Activated CD4-positive, alpha-beta T cell treated with anti-CD3 and anti-CD28 coated beads, Interleukin-2, amount 50 U/mL, for 48 hours (primary cell): ENCODE results near the gene PLXNB2.
"Not testable (repeated sequence)": the region's sequence is repeated elsewhere in the genome, so short reads cannot be mapped to it uniquely, and the experiment has no call there.

Experiments
- DNase-seq, 2 experiments: peaks; one replicate each; pipeline ENCODE4 v3.0.0-alpha.2; 2020

PLXNB2 gene

GRCh38 chr22:50325444-50326224 is 18.2 kb upstream of the PLXNB2 start:
- DNase-seq = no peak

- no peak for DNase-seq
Measured at GRCh38 chr22:50323900-50324299, 16.5 kb upstream of the PLXNB2 start.

DNA sequence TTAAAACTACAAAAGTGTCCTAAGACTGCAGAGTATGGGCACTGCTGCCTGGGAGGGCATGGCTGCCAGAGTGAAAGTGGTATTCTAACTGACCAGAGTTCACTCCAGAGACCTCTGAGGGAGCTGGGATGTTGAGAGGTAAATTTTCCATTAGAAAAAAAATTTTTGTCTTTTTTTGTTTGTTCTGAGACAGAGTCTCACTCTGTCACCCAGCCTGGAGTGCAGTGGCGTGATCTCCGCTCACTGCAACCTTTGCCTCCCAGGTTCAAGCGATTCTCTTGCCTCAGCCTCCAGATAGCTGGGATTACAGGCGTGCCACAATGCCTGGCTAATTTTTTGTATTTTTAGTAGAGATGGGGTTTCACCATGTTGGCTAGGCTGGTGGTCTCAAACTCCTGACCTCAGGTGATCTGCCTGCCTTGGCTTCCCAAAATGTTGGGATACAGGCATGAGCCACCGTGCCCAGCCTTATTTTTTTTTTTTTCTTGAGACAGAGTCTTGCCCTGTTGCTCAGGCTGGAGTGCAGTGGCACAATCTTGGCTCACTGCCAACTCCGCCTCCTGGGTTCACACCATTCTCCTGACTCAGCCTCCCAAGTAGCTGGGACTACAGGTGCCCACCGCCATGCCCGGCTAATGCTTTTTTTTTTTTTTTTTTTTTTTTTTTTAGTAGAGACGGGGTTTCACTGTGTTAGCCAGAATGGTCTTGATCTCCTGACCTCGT is 15.1 kb upstream of the PLXNB2 start:
- not testable (repeated sequence) for DNase-seq

- DNase-seq = no peak
Measured at GRCh38 chr22:50320671-50321325, 13.4 kb upstream of the PLXNB2 start.

- no peak for DNase-seq
Measured at GRCh38 chr22:50320116-50320515, 12.7 kb upstream of the PLXNB2 start.

GRCh38 chr22:50319503-50319951 is 12.1 kb upstream of the PLXNB2 start:
- no peak for DNase-seq

DNA sequence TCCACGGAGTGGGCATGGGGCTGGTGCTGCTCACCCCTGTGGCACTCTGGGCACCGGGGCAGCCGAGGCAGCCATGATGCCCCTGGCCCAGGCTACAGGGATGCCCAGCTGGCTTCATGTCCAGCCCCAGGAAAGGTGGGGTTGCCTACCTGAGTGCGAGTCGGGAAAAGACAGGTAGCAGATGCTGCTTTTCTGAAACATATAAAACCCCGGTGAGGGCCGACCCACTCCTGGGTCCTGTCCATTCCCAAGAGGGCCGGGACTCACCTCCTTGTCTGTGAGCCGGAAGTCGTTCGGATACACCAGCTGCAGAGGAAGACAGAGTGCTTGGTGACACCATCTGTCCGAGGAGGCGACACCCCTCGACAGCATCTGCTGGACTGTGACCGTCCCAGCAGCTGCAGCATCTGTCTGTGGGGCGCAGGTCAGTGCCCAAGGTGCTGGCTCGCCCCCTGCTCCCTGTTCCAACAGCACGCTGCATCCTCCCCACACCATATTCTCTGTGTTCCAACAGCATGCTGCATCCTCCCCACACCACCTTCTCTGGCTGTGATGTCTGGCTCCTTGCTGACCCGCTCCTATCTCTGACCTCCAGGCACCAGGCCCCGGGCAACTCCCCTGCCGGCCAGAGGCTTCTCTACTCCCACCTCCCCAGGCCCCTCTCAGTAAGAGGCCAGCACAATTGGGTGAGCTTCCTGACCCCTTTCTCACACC is 11.4 kb upstream of the PLXNB2 start:
- DNase-seq = no peak

DNA sequence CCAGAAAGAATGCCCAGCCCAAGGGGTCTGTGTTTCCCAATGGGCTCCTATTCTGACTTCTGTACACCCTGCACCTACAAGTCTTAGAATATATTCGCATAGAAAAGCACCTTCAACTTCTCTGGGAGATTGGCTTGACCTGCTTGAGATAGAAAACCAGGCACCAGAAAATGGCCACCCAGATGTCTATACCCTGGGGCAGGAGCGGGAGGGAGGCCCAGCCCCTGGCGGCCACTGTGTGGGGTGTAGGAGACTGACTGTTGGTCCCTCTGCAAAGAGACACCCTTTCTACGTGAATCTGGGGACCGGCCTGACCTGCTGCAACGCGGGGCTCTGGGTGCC is 10.9 kb upstream of the PLXNB2 start:
- DNase-seq = no peak

DNA sequence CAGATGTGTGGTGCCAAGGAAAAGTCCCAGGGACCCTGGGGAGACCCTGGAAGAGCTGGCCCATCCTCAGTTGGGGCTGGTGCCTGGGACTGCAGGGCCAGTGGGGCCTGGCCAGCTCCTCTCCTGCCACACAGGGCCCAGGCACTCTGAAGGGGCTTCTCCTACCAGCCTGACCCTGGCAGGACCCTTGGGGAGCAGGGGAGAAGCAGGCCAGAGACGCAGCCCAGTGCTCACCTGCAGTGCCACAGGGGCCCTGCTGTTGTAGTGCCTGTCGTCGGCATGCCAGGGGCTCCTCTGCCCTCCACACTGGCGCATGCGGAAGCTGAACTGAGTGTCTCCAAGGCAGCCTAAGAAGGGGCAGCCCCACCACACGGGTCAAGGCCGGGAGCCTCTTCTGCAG is 10.2 kb upstream of the PLXNB2 start:
- no peak for DNase-seq

- DNase-seq = no peak
Measured at GRCh38 chr22:50317178-50317577, 9.7 kb upstream of the PLXNB2 start.

- no peak for DNase-seq
Measured at GRCh38 chr22:50316114-50317065, 8.9 kb upstream of the PLXNB2 start.

GRCh38 chr22:50315289-50316113 is 8.1 kb upstream of the PLXNB2 start:
- no peak for DNase-seq

DNA sequence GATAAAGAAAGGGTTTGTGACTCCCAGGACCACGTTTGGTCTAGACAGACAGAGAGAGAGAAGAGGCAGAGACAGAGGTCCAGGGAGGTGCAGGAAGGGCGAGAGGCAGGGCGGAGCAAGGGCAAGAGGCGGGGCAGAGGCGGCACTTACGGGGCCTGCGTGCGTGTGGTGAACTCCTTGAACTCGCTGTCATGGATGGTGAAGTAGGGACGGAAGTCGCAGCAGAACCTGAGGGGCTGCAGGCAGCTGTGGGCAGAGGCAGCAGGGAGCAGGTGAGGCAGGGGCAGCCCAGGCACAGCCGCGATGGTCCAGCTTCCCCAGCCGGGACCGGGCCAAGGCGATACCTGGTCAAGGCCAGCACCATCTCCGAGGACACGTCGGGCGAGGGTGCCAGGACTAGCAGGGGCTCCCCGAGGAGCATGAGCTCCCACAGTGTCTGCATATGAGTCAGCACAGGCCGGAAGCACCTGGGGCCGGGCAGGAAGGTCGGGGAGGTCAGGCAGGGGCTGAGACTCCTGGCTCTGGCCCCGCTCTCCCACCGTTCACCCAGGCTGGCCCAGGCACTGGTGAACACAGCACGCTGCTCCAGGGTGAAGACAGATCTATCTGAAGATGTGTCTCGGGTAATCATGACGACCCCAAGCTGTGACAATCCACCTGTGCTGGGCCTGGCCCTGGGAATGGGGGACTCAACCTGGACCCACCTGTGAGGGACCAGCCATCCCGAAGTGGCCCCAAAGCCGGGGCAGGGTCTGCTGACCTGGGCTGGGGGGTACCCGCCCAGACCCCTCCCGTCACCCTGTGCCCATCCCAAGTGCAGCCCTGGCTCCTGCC is 7.2 kb upstream of the PLXNB2 start:
- DNase-seq = peak; percentile 84 to 90

GRCh38 chr22:50314081-50314454 is 6.6 kb upstream of the PLXNB2 start:
- no peak for DNase-seq

- no peak for DNase-seq
Measured at GRCh38 chr22:50313600-50313999, 6.2 kb upstream of the PLXNB2 start.

- no peak for DNase-seq
Measured at GRCh38 chr22:50313021-50313420, 5.6 kb upstream of the PLXNB2 start.

DNA sequence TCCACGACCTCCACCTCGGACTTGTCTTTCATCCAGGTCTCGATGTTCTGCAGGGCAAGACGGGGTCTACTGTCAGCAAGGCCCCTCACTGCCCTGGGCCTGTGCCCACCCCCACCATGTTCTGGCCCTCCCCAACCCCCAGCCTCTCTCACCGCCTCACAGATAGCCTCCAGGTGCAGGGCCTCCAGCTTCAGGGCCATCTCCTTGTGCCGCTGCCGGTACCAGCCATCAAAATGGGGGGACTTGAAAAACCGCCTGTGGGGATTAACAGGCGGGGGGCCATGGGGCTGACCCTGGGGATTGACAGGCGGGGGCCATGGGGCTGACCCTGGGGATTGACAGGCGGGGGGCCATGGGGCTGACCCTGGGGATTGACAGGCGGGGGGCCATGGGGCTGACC is 4.9 kb upstream of the PLXNB2 start:
- no peak for DNase-seq

DNA sequence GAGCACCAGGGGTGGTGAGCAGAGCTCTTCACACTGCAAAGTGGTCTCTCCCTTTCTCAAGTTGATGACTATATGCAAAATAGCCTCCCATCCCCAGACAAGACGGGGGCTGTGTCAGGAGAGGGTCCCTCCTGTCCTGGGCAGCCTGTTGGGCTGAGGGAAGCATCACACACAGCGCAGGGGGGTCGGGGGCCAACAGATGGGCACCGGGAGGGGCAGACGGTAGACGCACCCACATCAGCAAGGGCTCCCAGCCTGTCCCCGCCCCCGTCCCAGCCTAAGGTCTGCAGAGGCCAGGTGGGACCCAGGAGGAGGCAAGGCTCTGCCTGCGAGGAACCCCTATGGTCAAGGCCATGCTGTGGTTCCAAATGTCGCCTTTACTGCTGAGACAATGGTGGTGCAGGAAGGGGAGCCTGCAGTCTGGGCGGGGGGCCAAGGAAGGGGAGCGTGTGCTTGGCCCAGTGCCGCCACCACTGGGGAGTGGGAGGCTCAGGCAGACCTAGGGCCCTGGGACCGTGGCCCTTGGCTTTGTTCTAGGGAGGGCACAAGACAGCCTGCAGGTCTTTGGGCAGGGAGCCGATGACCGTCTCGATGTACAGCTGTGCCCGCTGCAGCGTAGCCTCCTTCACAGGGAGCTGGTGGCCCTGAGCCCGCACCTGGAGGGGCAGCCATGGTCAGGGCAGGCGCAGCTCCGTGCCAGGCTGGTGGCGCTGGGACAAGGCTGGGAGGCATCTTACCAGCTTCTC is 4.3 kb upstream of the PLXNB2 start:
- DNase-seq = no peak

GRCh38 chr22:50310949-50311444 is 3.6 kb upstream of the PLXNB2 start:
- DNase-seq = no peak
